GM19099 (cell line): Measurements from ENCODE around the gene PLIN1.

Experiments used
- POLR2A ChIP-seq: IDR thresholded peaks from 3 replicates; pipeline ENCODE4 v1.6.1; 2011; ENCODE audit warnings: low read depth; ENCODE audit not compliant: insufficient read length; ENCODE audit errors: extremely low read depth

The PLIN1 gene

DNA sequence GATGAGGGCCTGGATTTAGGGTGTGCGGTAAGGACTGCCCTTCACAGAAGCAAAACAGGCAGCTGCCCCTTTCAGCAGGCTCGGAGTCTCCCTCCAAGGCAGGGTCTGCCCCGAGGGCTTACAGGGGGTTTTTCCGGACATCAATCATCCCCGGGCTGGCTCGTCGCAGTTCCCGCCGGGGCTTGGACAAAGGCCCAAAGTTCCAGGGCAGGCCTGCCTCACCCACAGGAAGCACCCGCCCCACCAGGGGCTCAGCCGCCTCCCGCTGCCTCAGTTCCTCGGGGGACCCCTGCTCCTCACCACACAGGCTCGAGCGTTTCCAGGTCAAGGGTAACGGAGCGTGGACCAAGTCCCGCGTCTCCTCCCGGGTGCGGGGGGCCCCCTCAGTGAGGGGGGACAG lies 50.9 kb downstream of the PLIN1 start:
- TF ChIP-seq POLR2A = no peak

DNA sequence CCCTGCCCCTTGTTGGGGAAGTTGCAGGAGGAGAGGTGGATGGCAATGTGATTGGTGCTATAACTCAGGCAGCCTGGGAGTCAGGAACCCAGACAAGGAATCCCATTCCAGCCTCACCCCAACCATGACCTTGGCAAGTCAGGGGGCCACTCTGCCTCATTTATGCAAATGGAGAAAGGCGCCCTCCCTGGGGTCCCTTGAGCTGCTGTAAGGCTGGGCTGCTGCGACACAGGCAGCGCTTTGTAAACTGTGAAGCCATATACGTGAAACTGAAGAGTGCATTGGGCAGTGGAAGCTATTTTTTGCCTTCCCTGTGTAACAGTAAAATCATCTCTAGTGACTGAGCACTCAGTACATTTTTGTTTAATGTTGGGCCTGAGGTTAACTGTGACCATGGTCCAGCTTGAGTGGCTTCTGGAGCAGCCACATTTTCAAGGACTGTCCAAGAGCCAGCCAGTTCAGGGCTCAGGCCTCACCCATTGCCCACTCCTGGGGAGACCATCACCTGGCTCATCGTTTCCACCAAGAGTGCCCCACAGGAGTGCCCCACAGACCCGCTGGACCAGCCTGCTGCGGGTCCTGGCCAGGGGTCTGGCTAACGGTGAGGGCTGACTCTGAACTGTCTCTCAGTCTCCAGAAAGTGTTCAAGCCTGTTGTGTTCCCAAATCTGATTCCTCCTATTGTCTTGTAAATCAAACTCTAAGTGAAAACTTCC lies 51.8 kb downstream of the PLIN1 start:
- TF ChIP-seq POLR2A = no peak

DNA sequence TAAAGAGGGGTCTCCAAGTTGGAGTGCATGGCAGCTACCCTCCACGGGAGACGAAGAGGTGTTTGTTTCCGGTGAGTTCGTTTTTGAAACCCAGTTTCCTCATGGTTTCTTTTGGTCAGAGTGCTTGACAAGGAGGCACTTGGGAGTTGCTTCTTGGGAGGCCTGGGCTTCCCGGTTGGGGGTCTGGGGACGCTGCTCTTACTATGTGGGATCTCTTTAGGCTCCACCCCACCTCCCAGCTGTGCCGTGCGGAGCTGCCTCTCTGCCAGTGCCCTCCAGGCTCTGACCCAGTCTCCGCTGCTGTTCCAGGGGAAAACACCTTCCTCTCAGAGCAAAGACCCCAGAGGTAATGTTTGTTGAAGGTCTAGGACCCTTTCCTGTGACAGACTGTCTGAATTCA lies 53.5 kb downstream of the PLIN1 start:
- TF ChIP-seq POLR2A = no peak

DNA sequence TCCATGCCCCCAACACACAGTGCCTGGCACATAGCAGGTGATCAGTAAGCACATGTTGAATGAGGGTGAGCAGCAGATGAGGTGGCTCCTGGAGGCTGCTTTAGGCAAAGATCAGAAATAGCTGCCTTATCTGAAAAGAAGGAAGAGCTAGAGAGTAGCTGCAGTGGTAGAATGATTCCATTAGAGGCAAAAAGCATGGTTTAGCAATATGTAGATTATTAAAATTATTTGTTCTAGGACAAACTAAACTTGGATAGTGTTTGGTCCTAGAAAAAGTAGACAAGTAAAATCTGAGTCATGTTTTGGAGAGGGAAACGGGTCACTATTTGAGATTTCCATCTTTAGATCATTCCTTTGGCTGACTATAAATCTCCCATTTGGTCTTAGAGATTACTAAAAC lies 56.0 kb downstream of the PLIN1 start:
- no peak for TF ChIP-seq POLR2A

DNA sequence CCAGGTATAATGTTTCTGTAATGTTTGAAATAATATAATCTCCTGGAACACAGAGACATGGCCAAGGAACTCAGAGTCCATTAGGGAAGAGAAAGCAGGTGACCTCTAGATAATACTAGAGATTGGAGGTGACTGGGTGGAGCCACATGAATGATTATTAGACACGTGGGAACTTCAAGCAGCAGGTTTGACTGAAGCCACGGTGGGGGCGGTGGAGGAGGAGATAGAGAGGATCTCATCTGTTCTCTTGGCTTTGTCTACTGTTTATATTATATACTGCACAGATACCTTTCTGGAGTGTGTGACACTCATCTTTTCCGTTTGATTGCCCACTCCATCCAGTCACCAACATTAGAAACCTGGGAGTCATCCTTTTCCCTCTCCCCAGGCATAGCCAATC lies 57.6 kb downstream of the PLIN1 start:
- no peak for TF ChIP-seq POLR2A

DNA sequence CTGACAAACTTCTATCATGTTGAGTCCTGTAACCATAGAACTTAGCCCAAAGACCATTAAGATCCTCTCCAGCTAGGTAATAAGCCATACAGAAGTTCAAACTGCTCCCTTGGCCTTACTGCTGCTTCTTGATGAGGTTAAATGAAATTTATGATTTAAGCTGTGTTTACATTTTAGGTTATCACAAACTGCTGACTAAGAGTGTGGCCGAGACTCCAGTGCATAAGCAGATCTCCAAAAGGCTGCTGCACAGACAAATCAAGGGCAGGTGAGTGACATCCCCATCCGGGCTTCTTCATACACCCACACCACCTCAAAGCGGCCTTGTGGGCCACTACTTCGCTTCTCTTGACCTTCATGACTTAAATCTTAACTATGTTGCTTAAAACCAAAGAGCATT lies 62.9 kb downstream of the PLIN1 start:
- TF ChIP-seq POLR2A = no peak

DNA sequence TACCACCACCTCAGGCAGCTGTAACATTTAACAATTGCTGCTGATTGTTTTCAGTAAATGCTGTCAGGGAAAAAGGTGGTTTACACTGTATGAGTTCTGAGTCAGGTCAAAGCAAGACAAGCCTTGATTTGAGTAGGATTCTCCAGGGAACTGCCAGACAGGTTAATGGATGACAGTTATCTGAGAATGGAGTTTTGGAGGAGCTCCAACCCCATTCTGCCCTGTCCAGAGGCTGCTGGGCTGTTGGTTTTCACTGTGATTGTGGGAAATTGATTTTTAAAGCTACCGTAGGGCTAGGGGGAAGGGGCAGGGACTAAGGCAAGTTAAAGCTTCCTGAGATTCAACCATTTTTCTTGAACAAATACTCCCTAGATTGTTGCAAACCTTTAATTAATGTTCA lies 64.0 kb downstream of the PLIN1 start:
- TF ChIP-seq POLR2A = no peak
